Astrocyte (in vitro differentiated cells and primary cell): Measurements from ENCODE around the gene RANBP17. TPM values are rescaled to one million over a fixed set of nuclear protein-coding genes. Genes with fewer than 3 reads are reported as not detected.

Experiments
- DNase-seq: peaks from one replicate; pipeline ENCODE4 v3.0.0-alpha.2; 2010; ENCODE audit warnings: low read depth
- FAIRE-seq: peaks from 2 replicates; lab custom pipeline; 2011; peaks lifted over from hg19 to GRCh38; lab: Jason Lieb, UNC
- H2AFZ ChIP-seq: 2 replicates; pipeline ENCODE4 v1.6.0; 2012; ENCODE audit warnings: low read depth, low read length, inconsistent platforms
- H3K27ac ChIP-seq: 2 replicates; pipeline ENCODE4 v1.5.1; 2011; ENCODE audit warnings: low read depth, low read length, inconsistent platforms
- H3K27me3 ChIP-seq: 2 replicates; pipeline ENCODE4 v1.6.0; 2011; ENCODE audit warnings: low read length, inconsistent platforms; ENCODE audit not compliant: insufficient read depth
- H3K36me3 ChIP-seq: 2 replicates; pipeline ENCODE4 v1.5.1; 2011; ENCODE audit warnings: low read length, inconsistent platforms; ENCODE audit not compliant: insufficient read depth
- H3K4me1 ChIP-seq: 2 replicates; pipeline ENCODE4 v1.5.1; 2011; ENCODE audit warnings: low read length, inconsistent platforms; ENCODE audit not compliant: insufficient read depth
- H3K4me2 ChIP-seq: 2 replicates; pipeline ENCODE4 v1.6.0; 2012; ENCODE audit warnings: low read length, inconsistent platforms
- H3K4me3 ChIP-seq: 2 replicates; pipeline ENCODE4 v1.5.1; 2011; ENCODE audit warnings: low read depth, mild to moderate bottlenecking, low read length, inconsistent platforms; ENCODE audit not compliant: insufficient read depth
- H3K79me2 ChIP-seq: 2 replicates; pipeline ENCODE4 v1.6.0; 2012; ENCODE audit warnings: mild to moderate bottlenecking, low read length, inconsistent platforms; ENCODE audit not compliant: insufficient read depth
- H3K9ac ChIP-seq: 2 replicates; pipeline ENCODE4 v1.6.0; 2012; ENCODE audit warnings: mild to moderate bottlenecking, low read length, inconsistent platforms
- H3K9me3 ChIP-seq: 2 replicates; pipeline ENCODE4 v1.5.1; 2012; ENCODE audit warnings: low read depth, mild to moderate bottlenecking, low read length, inconsistent platforms; ENCODE audit not compliant: insufficient read depth
- H4K20me1 ChIP-seq: 2 replicates; pipeline ENCODE4 v1.6.0; 2012; ENCODE audit warnings: low read length, inconsistent platforms; ENCODE audit not compliant: insufficient read depth
- H3K27ac Mint-ChIP-seq: one replicate; pipeline ENCODE4 v1.8.0; 2021; ENCODE audit warnings: mild to moderate bottlenecking, mixed read lengths; ENCODE audit not compliant: unreplicated experiment
- H3K27me3 Mint-ChIP-seq: one replicate; pipeline ENCODE4 v1.8.0; 2021; ENCODE audit warnings: low read depth, mixed read lengths; ENCODE audit not compliant: unreplicated experiment
- H3K36me3 Mint-ChIP-seq: one replicate; pipeline ENCODE4 v1.8.0; 2021; ENCODE audit warnings: low read depth, mixed read lengths; ENCODE audit not compliant: unreplicated experiment
- H3K4me1 Mint-ChIP-seq: one replicate; pipeline ENCODE4 v1.8.0; 2021; ENCODE audit warnings: low read depth, mixed read lengths; ENCODE audit not compliant: unreplicated experiment
- H3K4me3 Mint-ChIP-seq: one replicate; pipeline ENCODE4 v1.8.0; 2021; ENCODE audit warnings: mild to moderate bottlenecking, moderate library complexity, mixed read lengths; ENCODE audit not compliant: unreplicated experiment
- H3K9me3 Mint-ChIP-seq: one replicate; pipeline ENCODE4 v1.8.0; 2021; ENCODE audit warnings: mild to moderate bottlenecking, mixed read lengths; ENCODE audit not compliant: unreplicated experiment
- CTCF ChIP-seq: IDR thresholded peaks from 2 replicates; pipeline ENCODE4 v1.5.1; 2011; ENCODE audit warnings: low read depth, mild to moderate bottlenecking, inconsistent platforms, low read length, moderate library complexity; ENCODE audit not compliant: insufficient read depth
- EZH2 ChIP-seq: IDR thresholded peaks from 2 replicates; pipeline ENCODE4 v1.6.1; 2012; ENCODE audit warnings: mild to moderate bottlenecking, low read length, inconsistent platforms; ENCODE audit not compliant: insufficient read depth
- total RNA-seq: library from RNA; stranded (reverse); gene quantifications from 2 replicates; pipeline ENCODE4 v1.2.1, GENCODE V29; 2021

The RANBP17 gene
- total RNA-seq, 1 donor from 2014 or later = 16.2 TPM

GRCh38 chr5:171344936-171345608 lies 483.3 kb downstream of the RANBP17 start:
- DNase-seq = no peak

More at GRCh38 chr5:171344936-171345608, 483.3 kb downstream of the RANBP17 start:
- no peaks in the 10 kb centered on the region for H3K9me3 ChIP-seq
- H4K20me1 ChIP-seq = no peaks in the 10 kb centered on the region
- Mint-ChIP-seq H3K27me3 (peaks cover 3% of the 10 kb centered on the region), H3K36me3 (no peaks in the 10 kb centered on the region), H3K4me3 (no peak overlapping the region), H3K9me3 (no peaks in the 10 kb centered on the region), H3K27ac (no peak overlapping the region), H3K4me1 (no peaks in the 10 kb centered on the region)
- no peak overlapping the region for H3K9ac ChIP-seq
- no peak for FAIRE-seq
- no peak overlapping the region for H3K4me2 ChIP-seq
- no peaks in the 10 kb centered on the region for H3K36me3 ChIP-seq
- no peak overlapping the region for H3K27ac ChIP-seq
- no peaks in the 10 kb centered on the region for H3K4me1 ChIP-seq
- TF ChIP-seq CTCF (no peak), EZH2 (no peak)
- H3K79me2 ChIP-seq = no peaks in the 10 kb centered on the region
- no peak overlapping the region for H3K4me3 ChIP-seq
- H3K27me3 ChIP-seq = peaks cover 3% of the 10 kb centered on the region
- H2AFZ ChIP-seq = no peak overlapping the region

Other genes starting within 250 kb of the RANBP17 start
- 0.45 TPM in 1 of 2 replicates, not detected in the other for gene GABRP, start 78.3 kb upstream of the RANBP17 start, total RNA-seq